Germinal center (tissue), 1 donor: ENCODE results near the gene CIDEC.

Experiments used
- DNase-seq: peaks from one replicate; pipeline ENCODE4 v3.0.0; 2012; ENCODE audit warnings: mixed read lengths, low spot score

Gene CIDEC

GRCh38 chr3:9846231-9846630 is 33.8 kb downstream of the CIDEC start:
- no peak for DNase-seq

- peak; percentile 100 for DNase-seq
Measured at GRCh38 chr3:9843715-9844438, 36.2 kb downstream of the CIDEC start, which contains the start of gene RPUSD3. Gene RPUSD3 (minus strand): TSS chr3:9844008. CDS start chr3:9843990, 18 bp downstream.

GRCh38 chr3:9841015-9841414 is 39.0 kb downstream of the CIDEC start:
- no peak for DNase-seq

- DNase-seq = no peak
Measured at GRCh38 chr3:9838856-9839255, 41.2 kb downstream of the CIDEC start.

GRCh38 chr3:9837701-9838582 is 42.1 kb downstream of the CIDEC start:
- DNase-seq = no peak

GRCh38 chr3:9834520-9835380 is 45.3 kb downstream of the CIDEC start:
- no peak for DNase-seq

GRCh38 chr3:9833078-9833477 is 47.0 kb downstream of the CIDEC start:
- no peak for DNase-seq

- no peak for DNase-seq
Measured at GRCh38 chr3:9831253-9831652, 48.8 kb downstream of the CIDEC start.

- DNase-seq = no peak
Measured at GRCh38 chr3:9828801-9829755, 51.0 kb downstream of the CIDEC start.

GRCh38 chr3:9826815-9827573 is 53.1 kb downstream of the CIDEC start:
- peak; percentile 30 for DNase-seq

GRCh38 chr3:9825451-9826040 is 54.5 kb downstream of the CIDEC start:
- no peak for DNase-seq

- DNase-seq = no peak
Measured at GRCh38 chr3:9820946-9821345, 59.1 kb downstream of the CIDEC start.

- no peak for DNase-seq
Measured at GRCh38 chr3:9820543-9820942, 59.5 kb downstream of the CIDEC start.

- DNase-seq = no peak
Measured at GRCh38 chr3:9818666-9819335, 61.3 kb downstream of the CIDEC start.

- no peak for DNase-seq
Measured at GRCh38 chr3:9817436-9817835, 62.6 kb downstream of the CIDEC start.
